ENCODE data around the gene AGAP1.

- TF ChIP-seq, protein P1, sequence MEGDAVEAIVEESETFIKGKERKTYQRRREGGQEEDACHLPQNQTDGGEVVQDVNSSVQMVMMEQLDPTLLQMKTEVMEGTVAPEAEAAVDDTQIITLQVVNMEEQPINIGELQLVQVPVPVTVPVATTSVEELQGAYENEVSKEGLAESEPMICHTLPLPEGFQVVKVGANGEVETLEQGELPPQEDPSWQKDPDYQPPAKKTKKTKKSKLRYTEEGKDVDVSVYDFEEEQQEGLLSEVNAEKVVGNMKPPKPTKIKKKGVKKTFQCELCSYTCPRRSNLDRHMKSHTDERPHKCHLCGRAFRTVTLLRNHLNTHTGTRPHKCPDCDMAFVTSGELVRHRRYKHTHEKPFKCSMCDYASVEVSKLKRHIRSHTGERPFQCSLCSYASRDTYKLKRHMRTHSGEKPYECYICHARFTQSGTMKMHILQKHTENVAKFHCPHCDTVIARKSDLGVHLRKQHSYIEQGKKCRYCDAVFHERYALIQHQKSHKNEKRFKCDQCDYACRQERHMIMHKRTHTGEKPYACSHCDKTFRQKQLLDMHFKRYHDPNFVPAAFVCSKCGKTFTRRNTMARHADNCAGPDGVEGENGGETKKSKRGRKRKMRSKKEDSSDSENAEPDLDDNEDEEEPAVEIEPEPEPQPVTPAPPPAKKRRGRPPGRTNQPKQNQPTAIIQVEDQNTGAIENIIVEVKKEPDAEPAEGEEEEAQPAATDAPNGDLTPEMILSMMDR (IDR thresholded peaks at IDR 0.05): no peak
- TF ChIP-seq EP300 (IDR thresholded peaks at IDR 0.05): no peak
- TF ChIP-seq POLR2A (IDR thresholded peaks at IDR 0.05): no peak
These were observed 330.5 kb downstream of the AGAP1 start for GRCh38 chr2:235824331-235824730.
